ENCODE results near the gene CIDEB. TPM values are rescaled to one million over a fixed set of nuclear protein-coding genes. Genes with fewer than 3 reads are reported as not detected.

The CIDEB gene
- total and polyA plus RNA-seq, 2 of the 13 experiments (the other 11 are each of a cell fraction or from before 2014, with no cell fraction given), result 35.8 to 110 TPM

GRCh38 chr14:24297190-24297964, 10.4 kb downstream of the CIDEB start (continued):
- TF ChIP-seq, protein P1, sequence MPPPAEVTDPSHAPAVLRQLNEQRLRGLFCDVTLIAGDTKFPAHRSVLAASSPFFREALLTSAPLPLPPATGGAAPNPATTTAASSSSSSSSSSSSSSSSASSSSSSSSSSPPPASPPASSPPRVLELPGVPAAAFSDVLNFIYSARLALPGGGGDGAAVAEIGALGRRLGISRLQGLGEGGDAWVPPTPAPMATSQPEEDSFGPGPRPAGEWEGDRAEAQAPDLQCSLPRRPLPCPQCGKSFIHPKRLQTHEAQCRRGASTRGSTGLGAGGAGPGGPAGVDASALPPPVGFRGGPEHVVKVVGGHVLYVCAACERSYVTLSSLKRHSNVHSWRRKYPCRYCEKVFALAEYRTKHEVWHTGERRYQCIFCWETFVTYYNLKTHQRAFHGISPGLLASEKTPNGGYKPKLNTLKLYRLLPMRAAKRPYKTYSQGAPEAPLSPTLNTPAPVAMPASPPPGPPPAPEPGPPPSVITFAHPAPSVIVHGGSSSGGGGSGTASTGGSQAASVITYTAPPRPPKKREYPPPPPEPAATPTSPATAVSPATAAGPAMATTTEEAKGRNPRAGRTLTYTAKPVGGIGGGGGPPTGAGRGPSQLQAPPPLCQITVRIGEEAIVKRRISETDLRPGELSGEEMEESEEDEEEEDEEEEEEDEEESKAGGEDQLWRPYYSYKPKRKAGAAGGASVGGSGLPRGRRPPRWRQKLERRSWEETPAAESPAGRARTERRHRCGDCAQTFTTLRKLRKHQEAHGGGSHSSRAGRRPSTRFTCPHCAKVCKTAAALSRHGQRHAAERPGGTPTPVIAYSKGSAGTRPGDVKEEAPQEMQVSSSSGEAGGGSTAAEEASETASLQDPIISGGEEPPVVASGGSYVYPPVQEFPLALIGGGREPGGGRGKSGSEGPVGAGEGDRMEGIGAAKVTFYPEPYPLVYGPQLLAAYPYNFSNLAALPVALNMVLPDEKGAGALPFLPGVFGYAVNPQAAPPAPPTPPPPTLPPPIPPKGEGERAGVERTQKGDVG (CRISPR knock-in tag; IDR thresholded peaks at IDR 0.05; ENCODE audit: borderline replicate concordance), result no peak
- TF ChIP-seq NCOA5 (CRISPR knock-in tag; IDR thresholded peaks at IDR 0.05), result no peak
- no peak for TF ChIP-seq DMAP1 (CRISPR knock-in tag; IDR thresholded peaks at IDR 0.05)
- TF ChIP-seq ZNF430 (CRISPR knock-in tag; IDR thresholded peaks at IDR 0.05), result peak; percentile 76; the same call in 1 of the 2 replicates
- TF ChIP-seq, protein P2, sequence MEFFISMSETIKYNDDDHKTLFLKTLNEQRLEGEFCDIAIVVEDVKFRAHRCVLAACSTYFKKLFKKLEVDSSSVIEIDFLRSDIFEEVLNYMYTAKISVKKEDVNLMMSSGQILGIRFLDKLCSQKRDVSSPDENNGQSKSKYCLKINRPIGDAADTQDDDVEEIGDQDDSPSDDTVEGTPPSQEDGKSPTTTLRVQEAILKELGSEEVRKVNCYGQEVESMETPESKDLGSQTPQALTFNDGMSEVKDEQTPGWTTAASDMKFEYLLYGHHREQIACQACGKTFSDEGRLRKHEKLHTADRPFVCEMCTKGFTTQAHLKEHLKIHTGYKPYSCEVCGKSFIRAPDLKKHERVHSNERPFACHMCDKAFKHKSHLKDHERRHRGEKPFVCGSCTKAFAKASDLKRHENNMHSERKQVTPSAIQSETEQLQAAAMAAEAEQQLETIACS (CRISPR knock-in tag; IDR thresholded peaks at IDR 0.05), result no peak
- TF ChIP-seq CBX5 (CRISPR knock-in tag; IDR thresholded peaks at IDR 0.05; ENCODE audit: borderline replicate concordance), result peak; percentile 46; the same call in 1 of the 2 replicates
- TF ChIP-seq ARNT2 (CRISPR knock-in tag; IDR thresholded peaks at IDR 0.05; ENCODE audit: low read depth), result 0 out of 2 replicates have a peak, but pooled peaks have one; percentile 46
- 0 out of 2 replicates have a peak, but pooled peaks have one; percentile 2 for TF ChIP-seq GABPB1 (CRISPR knock-in tag; IDR thresholded peaks at IDR 0.05)
- TF ChIP-seq PLRG1 (conservative IDR thresholded peaks at IDR 0.05), result no peak
- 0 out of 2 replicates have a peak, but pooled peaks have one; percentile 20 for TF ChIP-seq KLF6 (CRISPR knock-in tag; IDR thresholded peaks at IDR 0.05)
- TF ChIP-seq KAT8 (CRISPR knock-in tag; IDR thresholded peaks at IDR 0.05), result peak; percentile 65; the same call in 1 of the 2 replicates
- TF ChIP-seq THYN1 (CRISPR knock-in tag; IDR thresholded peaks at IDR 0.05; ENCODE audit: borderline replicate concordance, low read depth), result no peak
- TF ChIP-seq, protein P3, sequence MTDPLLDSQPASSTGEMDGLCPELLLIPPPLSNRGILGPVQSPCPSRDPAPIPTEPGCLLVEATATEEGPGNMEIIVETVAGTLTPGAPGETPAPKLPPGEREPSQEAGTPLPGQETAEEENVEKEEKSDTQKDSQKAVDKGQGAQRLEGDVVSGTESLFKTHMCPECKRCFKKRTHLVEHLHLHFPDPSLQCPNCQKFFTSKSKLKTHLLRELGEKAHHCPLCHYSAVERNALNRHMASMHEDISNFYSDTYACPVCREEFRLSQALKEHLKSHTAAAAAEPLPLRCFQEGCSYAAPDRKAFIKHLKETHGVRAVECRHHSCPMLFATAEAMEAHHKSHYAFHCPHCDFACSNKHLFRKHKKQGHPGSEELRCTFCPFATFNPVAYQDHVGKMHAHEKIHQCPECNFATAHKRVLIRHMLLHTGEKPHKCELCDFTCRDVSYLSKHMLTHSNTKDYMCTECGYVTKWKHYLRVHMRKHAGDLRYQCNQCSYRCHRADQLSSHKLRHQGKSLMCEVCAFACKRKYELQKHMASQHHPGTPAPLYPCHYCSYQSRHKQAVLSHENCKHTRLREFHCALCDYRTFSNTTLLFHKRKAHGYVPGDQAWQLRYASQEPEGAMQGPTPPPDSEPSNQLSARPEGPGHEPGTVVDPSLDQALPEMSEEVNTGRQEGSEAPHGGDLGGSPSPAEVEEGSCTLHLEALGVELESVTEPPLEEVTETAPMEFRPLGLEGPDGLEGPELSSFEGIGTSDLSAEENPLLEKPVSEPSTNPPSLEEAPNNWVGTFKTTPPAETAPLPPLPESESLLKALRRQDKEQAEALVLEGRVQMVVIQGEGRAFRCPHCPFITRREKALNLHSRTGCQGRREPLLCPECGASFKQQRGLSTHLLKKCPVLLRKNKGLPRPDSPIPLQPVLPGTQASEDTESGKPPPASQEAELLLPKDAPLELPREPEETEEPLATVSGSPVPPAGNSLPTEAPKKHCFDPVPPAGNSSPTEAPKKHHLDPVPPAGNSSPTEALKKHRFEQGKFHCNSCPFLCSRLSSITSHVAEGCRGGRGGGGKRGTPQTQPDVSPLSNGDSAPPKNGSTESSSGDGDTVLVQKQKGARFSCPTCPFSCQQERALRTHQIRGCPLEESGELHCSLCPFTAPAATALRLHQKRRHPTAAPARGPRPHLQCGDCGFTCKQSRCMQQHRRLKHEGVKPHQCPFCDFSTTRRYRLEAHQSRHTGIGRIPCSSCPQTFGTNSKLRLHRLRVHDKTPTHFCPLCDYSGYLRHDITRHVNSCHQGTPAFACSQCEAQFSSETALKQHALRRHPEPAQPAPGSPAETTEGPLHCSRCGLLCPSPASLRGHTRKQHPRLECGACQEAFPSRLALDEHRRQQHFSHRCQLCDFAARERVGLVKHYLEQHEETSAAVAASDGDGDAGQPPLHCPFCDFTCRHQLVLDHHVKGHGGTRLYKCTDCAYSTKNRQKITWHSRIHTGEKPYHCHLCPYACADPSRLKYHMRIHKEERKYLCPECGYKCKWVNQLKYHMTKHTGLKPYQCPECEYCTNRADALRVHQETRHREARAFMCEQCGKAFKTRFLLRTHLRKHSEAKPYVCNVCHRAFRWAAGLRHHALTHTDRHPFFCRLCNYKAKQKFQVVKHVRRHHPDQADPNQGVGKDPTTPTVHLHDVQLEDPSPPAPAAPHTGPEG (CRISPR knock-in tag; IDR thresholded peaks at IDR 0.05), result 0 out of 2 replicates have a peak, but pooled peaks have one; percentile 61
- TF ChIP-seq, protein P4, sequence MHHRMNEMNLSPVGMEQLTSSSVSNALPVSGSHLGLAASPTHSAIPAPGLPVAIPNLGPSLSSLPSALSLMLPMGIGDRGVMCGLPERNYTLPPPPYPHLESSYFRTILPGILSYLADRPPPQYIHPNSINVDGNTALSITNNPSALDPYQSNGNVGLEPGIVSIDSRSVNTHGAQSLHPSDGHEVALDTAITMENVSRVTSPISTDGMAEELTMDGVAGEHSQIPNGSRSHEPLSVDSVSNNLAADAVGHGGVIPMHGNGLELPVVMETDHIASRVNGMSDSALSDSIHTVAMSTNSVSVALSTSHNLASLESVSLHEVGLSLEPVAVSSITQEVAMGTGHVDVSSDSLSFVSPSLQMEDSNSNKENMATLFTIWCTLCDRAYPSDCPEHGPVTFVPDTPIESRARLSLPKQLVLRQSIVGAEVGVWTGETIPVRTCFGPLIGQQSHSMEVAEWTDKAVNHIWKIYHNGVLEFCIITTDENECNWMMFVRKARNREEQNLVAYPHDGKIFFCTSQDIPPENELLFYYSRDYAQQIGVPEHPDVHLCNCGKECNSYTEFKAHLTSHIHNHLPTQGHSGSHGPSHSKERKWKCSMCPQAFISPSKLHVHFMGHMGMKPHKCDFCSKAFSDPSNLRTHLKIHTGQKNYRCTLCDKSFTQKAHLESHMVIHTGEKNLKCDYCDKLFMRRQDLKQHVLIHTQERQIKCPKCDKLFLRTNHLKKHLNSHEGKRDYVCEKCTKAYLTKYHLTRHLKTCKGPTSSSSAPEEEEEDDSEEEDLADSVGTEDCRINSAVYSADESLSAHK (CRISPR knock-in tag; IDR thresholded peaks at IDR 0.05; ENCODE audit: borderline replicate concordance), result 0 out of 2 replicates have a peak, but pooled peaks have one; percentile 47
- no peak for TF ChIP-seq IRX3 (CRISPR knock-in tag; IDR thresholded peaks at IDR 0.05; ENCODE audit: borderline replicate concordance, low read depth)
- no peak for TF ChIP-seq ZNF775 (CRISPR knock-in tag; IDR thresholded peaks at IDR 0.05; ENCODE audit: borderline replicate concordance)

Data from HepG2 (cell line).